Muscle layer of duodenum (tissue), 2 donors: ENCODE results near the gene CORO6.

Experiments
- H3K27ac ChIP-seq: one replicate; pipeline ENCODE4 v1.7.0; 2013; ENCODE audit warnings: mild to moderate bottlenecking, low read length
- H3K27me3 ChIP-seq: one replicate; pipeline ENCODE4 v1.7.0; 2013; ENCODE audit warnings: low read depth, mild to moderate bottlenecking, control low read depth, low read length
- H3K36me3 ChIP-seq, 2 donors: one replicate each; pipeline ENCODE4 v1.7.0; 2013; ENCODE audit warnings: low read length in 2 of 2, control low read depth in 1 of 2, mild to moderate bottlenecking in 1 of 2; ENCODE audit not compliant: insufficient read depth in 2 of 2, control insufficient read depth in 1 of 2
- H3K4me1 ChIP-seq, 2 donors: one replicate each; pipeline ENCODE4 v1.7.0; 2013; ENCODE audit warnings: low read length in 2 of 2, mild to moderate bottlenecking in 2 of 2, control low read depth in 1 of 2, moderate library complexity in 1 of 2; ENCODE audit not compliant: insufficient read depth in 2 of 2, control insufficient read depth in 1 of 2
- H3K4me3 ChIP-seq, 2 donors: one replicate each; pipeline ENCODE4 v1.7.0; 2013; ENCODE audit warnings: low read length in 2 of 2, low read depth in 1 of 2, mild to moderate bottlenecking in 1 of 2
- H3K9me3 ChIP-seq, 2 donors: one replicate each; pipeline ENCODE4 v1.7.0; 2013; ENCODE audit warnings: low read length in 2 of 2, control low read depth in 1 of 2, mild to moderate bottlenecking in 1 of 2; ENCODE audit not compliant: control insufficient read depth in 1 of 2
- donor health status: healthy.

Gene CORO6

GRCh38 chr17:29618272-29619065 lies 4.2 kb downstream of the CORO6 start:
- H3K4me3 ChIP-seq: peak overlapping the region in 1 of 2 donors; percentile 49
- H3K36me3 ChIP-seq: no peaks in the 10 kb centered on the region
- no peak overlapping the region for H3K27ac ChIP-seq
- H3K27me3 ChIP-seq: peaks cover 12% of the 10 kb centered on the region
- H3K9me3 ChIP-seq: no peaks in the 10 kb centered on the region
- H3K4me1 ChIP-seq: peaks cover 27 to 89% of the 10 kb centered on the region in 2 donors

- Histone ChIP-seq H3K27me3 (peaks cover 12% of the 10 kb centered on the region), H3K9me3 (no peaks in the 10 kb centered on the region), H3K36me3 (no peaks in the 10 kb centered on the region), H3K27ac (no peak overlapping the region), H3K4me3 (peak overlapping the region; percentile 39 to 49), H3K4me1 (peaks cover 27 to 92% of the 10 kb centered on the region in 2 donors)
Measured at GRCh38 chr17:29617481-29618271, 5.0 kb downstream of the CORO6 start.

DNA sequence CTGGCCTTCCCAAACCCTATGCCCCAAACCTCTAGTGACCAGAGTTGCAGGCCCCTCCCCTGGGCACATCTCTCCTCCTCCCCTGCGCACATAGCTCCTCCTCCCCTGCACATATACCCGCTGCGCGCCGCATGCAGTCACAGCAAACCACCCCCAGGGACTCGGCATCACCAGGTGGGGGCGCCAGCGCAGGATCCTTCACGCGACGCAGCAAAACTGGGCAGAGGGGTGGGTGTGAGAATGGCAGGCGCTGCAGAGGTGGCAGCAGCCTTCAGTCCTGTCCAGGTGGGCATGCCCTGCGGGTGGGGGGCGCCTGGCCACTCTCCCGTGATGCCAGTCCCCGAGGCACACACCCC lies 5.6 kb downstream of the CORO6 start:
- Histone ChIP-seq H3K4me1 (peaks cover 27 to 87% of the 10 kb centered on the region in 2 donors), H3K27ac (no peak overlapping the region), H3K9me3 (no peaks in the 10 kb centered on the region), H3K4me3 (peak overlapping the region; percentile 39 to 49), H3K27me3 (peaks cover 12% of the 10 kb centered on the region), H3K36me3 (no peaks in the 10 kb centered on the region)

GRCh38 chr17:29616300-29617048 lies 6.2 kb downstream of the CORO6 start:
- Histone ChIP-seq H3K36me3 (no peaks in the 10 kb centered on the region), H3K27ac (no peak overlapping the region), H3K4me1 (peaks cover 27 to 81% of the 10 kb centered on the region in 2 donors), H3K27me3 (peaks cover 12% of the 10 kb centered on the region), H3K9me3 (no peaks in the 10 kb centered on the region), H3K4me3 (peak overlapping the region; percentile 39 to 49)

GRCh38 chr17:29615492-29616299 lies 7.0 kb downstream of the CORO6 start:
- H3K27ac ChIP-seq: no peak overlapping the region

DNA sequence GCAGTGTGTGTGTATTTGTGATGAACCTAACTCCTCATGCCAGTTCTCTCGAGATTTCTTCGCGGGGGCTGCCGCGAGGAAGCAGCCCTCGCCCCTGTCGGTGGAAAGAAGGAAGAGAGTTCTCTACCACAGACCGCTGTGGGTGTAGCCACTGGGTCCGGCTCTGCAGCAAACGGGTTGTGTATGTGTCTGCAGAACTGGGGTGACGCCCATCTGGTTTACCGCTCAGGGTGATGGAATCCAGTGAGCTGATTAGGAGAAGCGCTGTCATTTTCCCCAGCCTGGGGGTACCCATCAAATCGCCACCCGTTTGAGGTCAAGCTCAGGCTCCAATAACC lies 7.7 kb downstream of the CORO6 start:
- Histone ChIP-seq H3K36me3 (no peaks in the 10 kb centered on the region), H3K4me3 (peak overlapping the region; percentile 19 to 49), H3K27me3 (peaks cover 12% of the 10 kb centered on the region), H3K27ac (no peak overlapping the region), H3K4me1 (peaks cover 27 to 72% of the 10 kb centered on the region in 2 donors), H3K9me3 (no peaks in the 10 kb centered on the region)

More at GRCh38 chr17:29615492-29616299, 7.0 kb downstream of the CORO6 start:
- no peaks in the 10 kb centered on the region for H3K9me3 ChIP-seq
- H3K4me1 ChIP-seq: peaks cover 27 to 73% of the 10 kb centered on the region in 2 donors
- no peaks in the 10 kb centered on the region for H3K36me3 ChIP-seq
- H3K4me3 ChIP-seq: peak overlapping the region; percentile 21 to 49
- peaks cover 12% of the 10 kb centered on the region for H3K27me3 ChIP-seq

DNA sequence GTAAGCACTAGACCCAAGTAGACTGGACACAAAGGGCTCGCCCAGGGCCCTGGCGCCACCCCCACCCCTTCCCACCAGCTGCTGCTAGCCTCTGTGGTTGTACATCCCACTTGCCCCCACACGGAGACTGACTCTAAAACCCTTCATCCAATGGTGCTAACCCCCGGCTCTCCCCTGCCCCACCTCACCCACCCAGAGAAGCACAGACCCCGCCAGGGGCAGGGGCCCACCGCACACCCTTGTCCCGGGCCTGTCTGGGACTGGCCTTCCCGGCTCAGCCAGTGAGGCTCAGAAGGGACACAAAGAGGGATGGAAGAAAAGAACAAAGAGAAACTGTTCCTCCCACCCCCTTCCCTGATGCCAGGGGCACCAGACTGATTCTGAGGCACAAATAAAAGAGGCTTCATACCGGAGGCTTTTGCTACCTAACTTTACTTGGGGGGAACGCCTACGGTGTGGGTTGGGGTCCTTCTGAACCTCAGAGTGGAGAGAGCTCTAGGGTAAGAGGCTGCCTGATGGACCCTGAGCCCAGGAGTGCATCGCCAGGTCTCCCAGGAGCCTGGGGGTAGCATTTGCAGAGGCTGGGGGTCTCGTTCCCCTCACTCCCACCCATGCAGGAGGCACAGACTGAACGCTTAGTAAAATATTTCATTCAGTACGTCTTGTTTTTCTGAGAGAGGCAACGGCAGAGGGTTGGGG lies 8.2 kb downstream of the CORO6 start:
- H3K27me3 ChIP-seq: peaks cover 12% of the 10 kb centered on the region
- H3K9me3 ChIP-seq: no peaks in the 10 kb centered on the region
- no peak overlapping the region for H3K27ac ChIP-seq
- H3K4me3 ChIP-seq: peak overlapping the region in 1 of 2 donors; percentile 19
- no peaks in the 10 kb centered on the region for H3K36me3 ChIP-seq
- H3K4me1 ChIP-seq: peaks cover 27 to 67% of the 10 kb centered on the region in 2 donors

DNA sequence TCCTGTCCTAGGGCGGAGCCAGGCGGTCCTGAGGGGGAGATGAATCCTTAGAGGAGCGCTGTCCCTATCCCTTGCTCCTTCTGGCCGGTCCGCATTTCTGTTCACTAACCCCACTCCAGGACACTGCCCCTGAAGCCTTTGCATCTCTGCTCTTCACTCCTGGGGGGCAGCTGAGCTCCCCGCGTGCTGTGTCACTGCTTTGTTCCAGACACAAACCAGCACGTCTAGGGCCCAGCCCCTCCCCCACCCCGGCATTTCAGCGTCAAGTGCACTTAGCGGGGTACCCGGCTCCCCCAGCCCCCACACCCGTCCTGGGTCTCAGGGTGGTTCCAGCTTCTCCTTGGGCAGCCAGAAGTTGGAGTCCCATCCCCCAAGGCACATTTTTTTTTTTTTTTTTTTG lies 8.9 kb downstream of the CORO6 start:
- Histone ChIP-seq H3K4me3 (peak overlapping the region; percentile 11 to 65), H3K9me3 (no peaks in the 10 kb centered on the region), H3K27ac (no peak overlapping the region), H3K27me3 (peaks cover 12% of the 10 kb centered on the region), H3K4me1 (peaks cover 27 to 61% of the 10 kb centered on the region in 2 donors), H3K36me3 (no peaks in the 10 kb centered on the region)

GRCh38 chr17:29613352-29613837 lies 9.3 kb downstream of the CORO6 start:
- Histone ChIP-seq H3K9me3 (no peaks in the 10 kb centered on the region), H3K36me3 (no peaks in the 10 kb centered on the region), H3K27ac (no peak overlapping the region), H3K4me3 (peak overlapping the region; percentile 11 to 65), H3K4me1 (peaks cover 27 to 56% of the 10 kb centered on the region in 2 donors), H3K27me3 (peaks cover 12% of the 10 kb centered on the region)
